Muscle layer of duodenum (tissue), 2 donors: ENCODE measurements around the gene FMN2.

Experiments used
- H3K27ac ChIP-seq: one replicate; pipeline ENCODE4 v1.7.0; 2013; ENCODE audit warnings: mild to moderate bottlenecking, low read length
- H3K27me3 ChIP-seq: one replicate; pipeline ENCODE4 v1.7.0; 2013; ENCODE audit warnings: low read depth, mild to moderate bottlenecking, control low read depth, low read length
- H3K36me3 ChIP-seq, 2 donors: one replicate each; pipeline ENCODE4 v1.7.0; 2013; ENCODE audit warnings: low read length in 2 of 2, control low read depth in 1 of 2, mild to moderate bottlenecking in 1 of 2; ENCODE audit not compliant: insufficient read depth in 2 of 2, control insufficient read depth in 1 of 2
- H3K4me1 ChIP-seq, 2 donors: one replicate each; pipeline ENCODE4 v1.7.0; 2013; ENCODE audit warnings: low read length in 2 of 2, mild to moderate bottlenecking in 2 of 2, control low read depth in 1 of 2, moderate library complexity in 1 of 2; ENCODE audit not compliant: insufficient read depth in 2 of 2, control insufficient read depth in 1 of 2
- H3K4me3 ChIP-seq, 2 donors: one replicate each; pipeline ENCODE4 v1.7.0; 2013; ENCODE audit warnings: low read length in 2 of 2, low read depth in 1 of 2, mild to moderate bottlenecking in 1 of 2
- H3K9me3 ChIP-seq, 2 donors: one replicate each; pipeline ENCODE4 v1.7.0; 2013; ENCODE audit warnings: low read length in 2 of 2, control low read depth in 1 of 2, mild to moderate bottlenecking in 1 of 2; ENCODE audit not compliant: control insufficient read depth in 1 of 2
- donor health status: healthy.

FMN2 gene

DNA sequence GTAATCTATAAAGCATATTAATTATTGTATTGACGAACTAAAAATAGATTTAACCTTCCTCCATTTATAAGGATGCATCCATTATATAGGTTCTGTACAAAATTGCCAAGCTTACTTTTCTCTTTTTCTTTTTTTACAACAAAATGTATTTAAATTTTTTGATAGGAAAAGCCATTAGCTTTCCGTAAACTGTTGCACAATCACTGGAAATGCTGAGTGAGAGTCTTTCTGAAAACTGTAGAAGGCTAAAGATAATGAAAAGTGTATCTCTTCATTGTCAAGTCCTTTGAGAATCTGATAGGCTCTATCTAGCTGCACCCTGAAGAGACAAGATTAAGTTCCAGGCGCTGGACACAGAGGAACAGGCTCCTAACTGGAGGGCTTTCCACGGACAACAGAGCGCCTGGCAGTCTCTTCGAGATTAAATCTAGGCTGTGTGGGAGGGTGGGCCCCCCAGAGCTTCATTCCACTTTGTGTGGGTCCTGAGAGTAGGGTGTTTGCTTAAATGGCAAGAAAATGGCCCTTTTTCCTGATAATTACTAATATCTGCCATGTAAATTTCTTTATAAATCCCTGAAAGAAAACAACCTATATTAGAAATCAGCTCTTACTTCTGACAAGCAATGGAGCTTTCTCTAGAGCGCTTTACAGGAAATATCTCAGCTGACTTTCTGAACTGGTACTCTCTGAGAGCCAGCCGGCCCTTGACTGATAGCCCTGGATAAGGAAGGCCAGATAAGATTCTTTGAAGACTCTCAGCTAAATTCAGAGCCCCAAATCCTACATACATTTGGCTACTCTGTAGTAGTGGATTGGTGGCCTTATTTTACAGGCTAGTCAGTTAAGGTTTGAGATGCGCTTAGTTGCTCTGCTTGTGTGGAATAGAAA is 108.3 kb downstream of the FMN2 start:
- Histone ChIP-seq H3K4me1 (peaks cover 0 to 3% of the 10 kb centered on the region in 2 donors), H3K36me3 (no peaks in the 10 kb centered on the region), H3K27ac (no peak overlapping the region), H3K27me3 (no peaks in the 10 kb centered on the region), H3K4me3 (no peak overlapping the region), H3K9me3 (peaks cover 0 to 8% of the 10 kb centered on the region in 2 donors)

DNA sequence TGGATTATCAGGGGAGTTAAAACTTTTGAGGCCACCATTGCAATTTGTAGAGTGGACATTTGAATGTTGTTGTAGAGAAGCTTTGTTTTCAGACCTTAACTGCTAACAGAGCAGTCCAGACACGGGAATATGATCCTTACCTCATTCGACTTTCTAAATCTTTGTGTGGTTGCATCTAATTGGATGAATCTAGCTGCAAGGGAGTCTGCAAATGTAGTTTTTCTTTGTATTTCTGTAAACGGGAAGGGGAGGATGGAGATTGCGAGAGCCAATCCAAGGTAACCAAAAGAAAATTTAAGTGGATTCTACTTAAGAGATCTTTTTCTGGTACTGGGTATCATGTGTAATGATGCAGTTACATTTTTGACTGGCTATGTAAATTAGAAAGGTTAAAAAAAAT is 110.2 kb downstream of the FMN2 start:
- no peaks in the 10 kb centered on the region for H3K36me3 ChIP-seq
- no peak overlapping the region for H3K4me3 ChIP-seq
- no peaks in the 10 kb centered on the region for H3K4me1 ChIP-seq
- H3K9me3 ChIP-seq = peaks cover 0 to 8% of the 10 kb centered on the region in 2 donors
- no peaks in the 10 kb centered on the region for H3K27me3 ChIP-seq
- no peak overlapping the region for H3K27ac ChIP-seq

DNA sequence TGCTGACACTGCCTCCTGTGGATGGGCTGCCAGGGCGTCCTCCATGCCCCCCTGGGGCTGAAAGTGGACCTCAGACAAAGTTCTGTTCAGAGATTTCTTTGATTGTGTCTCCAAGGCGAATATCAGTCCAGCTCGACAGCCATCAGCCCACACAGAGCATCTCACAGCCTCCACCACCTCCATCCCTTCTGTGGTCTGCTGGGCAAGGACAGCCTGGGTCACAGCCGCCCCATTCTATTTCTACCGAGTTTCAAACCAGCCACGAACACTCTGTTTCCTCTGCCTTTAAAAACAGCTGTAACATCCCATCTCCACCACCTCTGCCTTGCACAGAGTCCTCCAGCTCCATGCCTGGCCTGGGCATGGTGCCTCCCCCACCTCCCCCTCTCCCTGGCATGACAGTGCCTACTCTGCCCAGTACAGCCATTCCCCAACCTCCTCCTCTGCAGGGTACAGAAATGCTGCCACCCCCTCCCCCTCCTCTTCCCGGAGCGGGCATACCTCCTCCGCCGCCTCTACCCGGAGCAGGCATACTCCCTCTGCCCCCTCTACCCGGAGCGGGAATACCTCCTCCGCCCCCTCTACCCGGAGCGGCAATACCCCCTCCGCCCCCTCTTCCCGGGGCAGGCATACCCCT is 115.5 kb downstream of the FMN2 start:
- Histone ChIP-seq H3K36me3 (no peaks in the 10 kb centered on the region), H3K9me3 (peaks cover 0 to 3% of the 10 kb centered on the region in 2 donors), H3K4me3 (no peak overlapping the region), H3K27ac (no peak overlapping the region), H3K27me3 (no peaks in the 10 kb centered on the region), H3K4me1 (no peaks in the 10 kb centered on the region)

DNA sequence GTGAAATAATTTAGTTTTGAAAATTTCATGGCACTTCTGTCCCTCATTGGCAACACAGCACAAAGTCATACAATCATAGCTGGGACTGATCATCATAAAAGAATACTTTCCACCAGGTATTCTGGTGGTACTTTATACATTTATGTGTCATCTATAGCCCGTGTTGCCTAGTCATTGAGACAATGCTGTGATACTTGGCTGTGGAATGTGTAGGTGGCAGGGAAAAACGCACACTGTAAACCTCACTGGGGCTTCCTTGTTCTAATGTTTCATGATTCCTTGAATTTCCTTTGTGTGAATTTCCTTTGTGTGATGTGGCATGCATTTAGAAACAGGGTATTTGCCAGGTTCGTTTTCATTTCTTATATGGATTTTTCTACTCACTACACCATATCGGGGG is 118.3 kb downstream of the FMN2 start:
- no peaks in the 10 kb centered on the region for H3K36me3 ChIP-seq
- no peaks in the 10 kb centered on the region for H3K9me3 ChIP-seq

DNA sequence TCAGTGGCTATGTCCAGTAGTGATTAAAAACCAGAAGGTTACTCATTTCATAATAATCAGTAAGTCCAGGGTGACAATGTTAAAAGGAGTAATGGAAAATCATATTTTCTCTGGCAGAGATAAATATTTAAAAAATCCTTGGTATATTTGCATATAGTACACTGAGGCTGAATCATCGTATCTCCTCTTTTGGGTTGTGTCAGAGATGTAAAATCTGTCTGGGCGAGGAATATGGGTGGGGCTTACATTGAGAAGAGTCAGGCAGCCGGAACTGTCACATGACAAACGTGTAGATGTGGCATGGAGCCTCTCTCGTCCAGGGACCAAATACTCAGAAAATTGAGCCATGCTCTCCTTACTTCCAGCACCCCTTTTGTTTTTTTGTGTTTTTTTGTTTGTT is 120.9 kb downstream of the FMN2 start:
- Histone ChIP-seq H3K9me3 (no peaks in the 10 kb centered on the region), H3K4me1 (no peaks in the 10 kb centered on the region), H3K36me3 (no peaks in the 10 kb centered on the region), H3K27me3 (no peaks in the 10 kb centered on the region), H3K27ac (no peak overlapping the region), H3K4me3 (no peak overlapping the region)

More for the DNA sequence above, 118.3 kb downstream of the FMN2 start:
- Histone ChIP-seq H3K27ac (no peak overlapping the region), H3K27me3 (no peaks in the 10 kb centered on the region), H3K4me3 (no peak overlapping the region), H3K4me1 (no peaks in the 10 kb centered on the region)

DNA sequence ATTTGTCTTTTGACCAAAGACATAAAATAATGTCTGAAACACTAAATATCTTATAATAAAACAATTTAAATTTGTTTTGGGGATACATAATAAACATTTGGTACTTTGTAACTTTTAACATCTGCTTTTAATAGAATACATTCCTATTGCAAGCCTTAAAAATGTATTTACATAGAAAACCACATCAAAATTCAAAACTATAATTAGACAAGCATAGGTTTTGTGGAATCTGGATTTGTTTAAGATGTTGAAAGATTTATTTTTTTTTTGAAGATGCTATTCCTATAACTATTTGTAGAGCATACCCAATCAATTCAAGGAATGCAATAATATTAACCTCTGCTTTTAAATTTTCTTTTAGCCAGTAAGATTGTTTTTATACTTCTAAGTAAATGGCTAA is 125.7 kb downstream of the FMN2 start:
- Histone ChIP-seq H3K4me3 (no peak overlapping the region), H3K36me3 (no peaks in the 10 kb centered on the region), H3K27me3 (no peaks in the 10 kb centered on the region), H3K9me3 (no peaks in the 10 kb centered on the region), H3K4me1 (no peaks in the 10 kb centered on the region), H3K27ac (no peak overlapping the region)

GRCh38 chr1:240219104-240219503 is 127.4 kb downstream of the FMN2 start:
- Histone ChIP-seq H3K9me3 (no peaks in the 10 kb centered on the region), H3K4me3 (no peak overlapping the region), H3K27ac (no peak overlapping the region), H3K27me3 (no peaks in the 10 kb centered on the region), H3K4me1 (no peaks in the 10 kb centered on the region), H3K36me3 (no peaks in the 10 kb centered on the region)

DNA sequence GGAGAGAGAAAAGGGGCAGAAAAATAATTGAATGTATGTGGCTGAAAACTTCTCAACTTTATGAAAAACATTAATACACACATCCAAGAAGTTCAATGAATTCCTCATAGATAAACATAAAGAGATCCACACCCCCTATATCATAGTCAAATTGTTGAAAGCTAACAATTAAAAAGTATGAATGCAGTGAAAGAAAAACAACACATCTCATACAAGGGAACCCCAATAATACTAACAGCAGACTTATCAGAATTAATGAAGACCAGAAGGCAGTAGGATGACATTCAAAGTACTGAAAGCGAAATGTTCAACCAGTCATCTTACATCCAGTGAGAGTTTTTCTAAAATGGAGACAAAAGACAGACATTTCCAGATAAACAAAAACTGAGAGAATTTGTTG is 134.4 kb downstream of the FMN2 start:
- Histone ChIP-seq H3K4me1 (no peaks in the 10 kb centered on the region), H3K27me3 (no peaks in the 10 kb centered on the region), H3K27ac (no peak overlapping the region), H3K36me3 (no peaks in the 10 kb centered on the region), H3K9me3 (peaks cover 0 to 11% of the 10 kb centered on the region in 2 donors), H3K4me3 (no peak overlapping the region)

DNA sequence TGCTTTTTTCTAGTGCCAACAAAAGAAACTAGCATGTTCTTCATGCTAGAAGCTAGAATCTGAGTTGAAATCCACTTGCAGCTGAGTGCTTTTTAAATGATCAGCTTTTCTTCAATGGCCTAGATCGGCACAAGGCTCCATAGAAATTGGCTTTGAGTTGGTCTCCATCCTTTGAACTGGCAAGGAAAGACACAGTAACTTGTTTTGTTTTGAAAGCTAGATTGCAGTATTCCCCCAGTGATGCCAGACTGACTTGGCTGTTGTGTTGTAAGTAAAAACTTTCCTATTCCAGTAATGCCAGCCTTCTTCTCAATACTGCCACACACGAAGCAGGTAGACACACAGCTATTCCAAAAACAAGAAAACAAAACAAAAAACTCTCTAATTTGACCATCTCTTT is 139.1 kb downstream of the FMN2 start:
- Histone ChIP-seq H3K9me3 (peaks cover 0 to 3% of the 10 kb centered on the region in 2 donors), H3K4me1 (no peaks in the 10 kb centered on the region), H3K36me3 (no peaks in the 10 kb centered on the region), H3K4me3 (no peak overlapping the region), H3K27ac (no peak overlapping the region), H3K27me3 (no peaks in the 10 kb centered on the region)

GRCh38 chr1:240232530-240232929 is 140.8 kb downstream of the FMN2 start:
- H3K4me1 ChIP-seq = no peaks in the 10 kb centered on the region
- no peak overlapping the region for H3K4me3 ChIP-seq
- H3K27me3 ChIP-seq = no peaks in the 10 kb centered on the region
- H3K36me3 ChIP-seq = no peaks in the 10 kb centered on the region
- H3K9me3 ChIP-seq = no peaks in the 10 kb centered on the region
- H3K27ac ChIP-seq = no peak overlapping the region

- Histone ChIP-seq H3K36me3 (no peaks in the 10 kb centered on the region), H3K27ac (no peak overlapping the region), H3K4me1 (no peaks in the 10 kb centered on the region)
These were observed 143.0 kb downstream of the FMN2 start for GRCh38 chr1:240234485-240235210.

More at GRCh38 chr1:240234485-240235210, 143.0 kb downstream of the FMN2 start:
- Histone ChIP-seq H3K27me3 (no peaks in the 10 kb centered on the region), H3K9me3 (no peaks in the 10 kb centered on the region), H3K4me3 (no peak overlapping the region)
